ENCODE results near the gene CKAP5.

CKAP5 gene

GRCh38 chr11:46845740-46846509 lies at the start of gene CKAP5:
CKAP5 (minus strand) TSS chr11:46846280; CDS start chr11:46821231, 25,049 bp downstream.
- DNase-seq: peak; percentile 86
- in situ Hi-C loops (cut with HindIII; ENCODE audit: low pct_ligation_motif_present, low pct_unique_long_range_greater_than_20kb, low sequenced_read_pairs): no loop called here

- in situ Hi-C loops (cut with HindIII; ENCODE audit: low pct_ligation_motif_present, low pct_unique_long_range_greater_than_20kb, low sequenced_read_pairs): no loop called here
These were observed 49.7 kb upstream of the CKAP5 start for GRCh38 chr11:46895821-46896220.

GRCh38 chr11:46894961-46895360 lies 48.9 kb upstream of the CKAP5 start:
- no peak for DNase-seq
- in situ Hi-C loops (cut with HindIII; ENCODE audit: low pct_ligation_motif_present, low pct_unique_long_range_greater_than_20kb, low sequenced_read_pairs): no loop called here

More at GRCh38 chr11:46895821-46896220, 49.7 kb upstream of the CKAP5 start:
- no peak for DNase-seq

- in situ Hi-C loops (cut with HindIII; ENCODE audit: low pct_ligation_motif_present, low pct_unique_long_range_greater_than_20kb, low sequenced_read_pairs): no loop called here
- DNase-seq: no peak
These were observed 48.4 kb upstream of the CKAP5 start for GRCh38 chr11:46894506-46894905.

GRCh38 chr11:46892838-46893237 lies 46.8 kb upstream of the CKAP5 start:
- in situ Hi-C loops (cut with HindIII; ENCODE audit: low pct_ligation_motif_present, low pct_unique_long_range_greater_than_20kb, low sequenced_read_pairs): no loop called here
- DNase-seq: no peak

GRCh38 chr11:46892109-46892508 lies 46.0 kb upstream of the CKAP5 start:
- in situ Hi-C loops (cut with HindIII; ENCODE audit: low pct_ligation_motif_present, low pct_unique_long_range_greater_than_20kb, low sequenced_read_pairs): no loop called here
- no peak for DNase-seq

GRCh38 chr11:46890665-46891064 lies 44.6 kb upstream of the CKAP5 start:
- no peak for DNase-seq
- in situ Hi-C loops (cut with HindIII; ENCODE audit: low pct_ligation_motif_present, low pct_unique_long_range_greater_than_20kb, low sequenced_read_pairs): no loop called here

- DNase-seq: peak; percentile 65
- in situ Hi-C loops (cut with HindIII; ENCODE audit: low pct_ligation_motif_present, low pct_unique_long_range_greater_than_20kb, low sequenced_read_pairs): no loop called here
These were observed 43.8 kb upstream of the CKAP5 start for GRCh38 chr11:46889689-46890475.

GRCh38 chr11:46889251-46889650 lies 43.2 kb upstream of the CKAP5 start:
- in situ Hi-C loops (cut with HindIII; ENCODE audit: low pct_ligation_motif_present, low pct_unique_long_range_greater_than_20kb, low sequenced_read_pairs): no loop called here
- DNase-seq: no peak

GRCh38 chr11:46888636-46889035 lies 42.6 kb upstream of the CKAP5 start:
- in situ Hi-C loops (cut with HindIII; ENCODE audit: low pct_ligation_motif_present, low pct_unique_long_range_greater_than_20kb, low sequenced_read_pairs): no loop called here
- DNase-seq: no peak

- in situ Hi-C loops (cut with HindIII; ENCODE audit: low pct_ligation_motif_present, low pct_unique_long_range_greater_than_20kb, low sequenced_read_pairs): no loop called here
These were observed 40.1 kb upstream of the CKAP5 start for GRCh38 chr11:46886211-46886610.

GRCh38 chr11:46879056-46879585 lies 33.0 kb upstream of the CKAP5 start:
- in situ Hi-C loops (cut with HindIII; ENCODE audit: low pct_ligation_motif_present, low pct_unique_long_range_greater_than_20kb, low sequenced_read_pairs): no loop called here
- no peak for DNase-seq

More at GRCh38 chr11:46886211-46886610, 40.1 kb upstream of the CKAP5 start:
- no peak for DNase-seq

GRCh38 chr11:46877580-46877979 lies 31.5 kb upstream of the CKAP5 start:
- no peak for DNase-seq
- in situ Hi-C loops (cut with HindIII; ENCODE audit: low pct_ligation_motif_present, low pct_unique_long_range_greater_than_20kb, low sequenced_read_pairs): no loop called here

GRCh38 chr11:46876471-46876870 lies 30.4 kb upstream of the CKAP5 start:
- no peak for DNase-seq
- in situ Hi-C loops (cut with HindIII; ENCODE audit: low pct_ligation_motif_present, low pct_unique_long_range_greater_than_20kb, low sequenced_read_pairs): no loop called here

GRCh38 chr11:46874586-46874985 lies 28.5 kb upstream of the CKAP5 start:
- peak; percentile 19 for DNase-seq

GRCh38 chr11:46868912-46869311 lies 22.8 kb upstream of the CKAP5 start:
- no peak for DNase-seq
- in situ Hi-C loops (cut with HindIII; ENCODE audit: low pct_ligation_motif_present, low pct_unique_long_range_greater_than_20kb, low sequenced_read_pairs): no loop called here

More at GRCh38 chr11:46874586-46874985, 28.5 kb upstream of the CKAP5 start:
- in situ Hi-C loops (cut with HindIII; ENCODE audit: low pct_ligation_motif_present, low pct_unique_long_range_greater_than_20kb, low sequenced_read_pairs): no loop called here

GRCh38 chr11:46865340-46865739 lies 19.3 kb upstream of the CKAP5 start:
- no peak for DNase-seq
- in situ Hi-C loops (cut with HindIII; ENCODE audit: low pct_ligation_motif_present, low pct_unique_long_range_greater_than_20kb, low sequenced_read_pairs): no loop called here

- no peak for DNase-seq
- in situ Hi-C loops (cut with HindIII; ENCODE audit: low pct_ligation_motif_present, low pct_unique_long_range_greater_than_20kb, low sequenced_read_pairs): no loop called here
These were observed 14.1 kb upstream of the CKAP5 start for GRCh38 chr11:46860218-46860617.

- no peak for DNase-seq
- in situ Hi-C loops (cut with HindIII; ENCODE audit: low pct_ligation_motif_present, low pct_unique_long_range_greater_than_20kb, low sequenced_read_pairs): no loop called here
These were observed 13.0 kb upstream of the CKAP5 start for GRCh38 chr11:46858920-46859546.

All from ACHN (cell line).